B cell (primary cell): Measurements from ENCODE around the gene MYO1E. TPM values are rescaled to one million over a fixed set of nuclear protein-coding genes. Genes with fewer than 3 reads are reported as not detected.

Experiments
- ATAC-seq: fragments of 200-7000 bp; cut with Tn5 transposase; one replicate; pipeline ENCODE4 v1.10.0; 2021; ENCODE audit warnings: low read depth, mild to moderate bottlenecking, moderate number of reproducible peaks, moderate library complexity
- CTCF ChIA-PET: fragments of 350-600 bp; sonication (Branson Sonifier 250); formaldehyde crosslinking; loops from one replicate; lab custom pipeline; 2021; ENCODE audit warnings: antibody characterized with exemption, inconsistent platforms; lab: Charles Lee
- POLR2A ChIA-PET: fragments of 350-600 bp; sonication (Branson Sonifier 250); formaldehyde crosslinking; loops from one replicate; lab custom pipeline; 2021; ENCODE audit warnings: antibody characterized with exemption; lab: Charles Lee
- DNase-seq: peaks from one replicate; pipeline ENCODE4 v3.0.0; 2013
- H2AFZ ChIP-seq: 2 replicates; pipeline ENCODE4 v1.6.1; 2012; ENCODE audit warnings: mild to moderate bottlenecking, low read depth, low read length; ENCODE audit not compliant: insufficient read depth, poor library complexity, severe bottlenecking
- H3K27ac ChIP-seq, 2 donors: 1 replicate in 1 of 2; 2 replicates in 1 of 2; pipeline ENCODE4 v1.5.1; 2012 to 2013; ENCODE audit warnings: low read length in 2 of 2, mild to moderate bottlenecking in 2 of 2, moderate library complexity in 1 of 2
- H3K27me3 ChIP-seq, 4 experiments: fragments of 200-600 bp in 1 of 4; sonication (generic) in 1 of 4; replicated peaks in 1 of 4; 1 replicate in 2 of 4; 2 replicates in 2 of 4; pipeline versions ENCODE4 v1.6.1 to v1.7.0; 2013 to 2016; ENCODE audit warnings: low read length in 3 of 4, mild to moderate bottlenecking in 2 of 4, mixed read lengths in 1 of 4, moderate library complexity in 1 of 4; ENCODE audit not compliant: insufficient read depth in 4 of 4, control insufficient read depth in 3 of 4; ENCODE audit errors: control extremely low read depth in 1 of 4
- H3K36me3 ChIP-seq, 2 experiments: replicated peaks in 1 of 2; 1 replicate in 1 of 2; 2 replicates in 1 of 2; pipeline versions ENCODE4 v1.6.1 to v1.7.1; 2013; ENCODE audit warnings: low read length in 1 of 2; ENCODE audit not compliant: insufficient read depth in 2 of 2, control insufficient read depth in 1 of 2; ENCODE audit errors: control extremely low read depth in 1 of 2, extremely low read depth in 1 of 2
- H3K4me1 ChIP-seq, 2 donors: fragments of 200-600 bp in 1 of 2; sonication (generic) in 1 of 2; 1 replicate in 1 of 2; 2 replicates in 1 of 2; pipeline versions ENCODE4 v1.5.1 to v1.6.1; 2013 to 2017; ENCODE audit warnings: low read length in 2 of 2; ENCODE audit not compliant: control insufficient read depth in 2 of 2, insufficient read depth in 2 of 2
- H3K4me2 ChIP-seq: replicated peaks from 2 replicates; pipeline ENCODE3; 2012; ENCODE audit warnings: mild to moderate bottlenecking, low read depth, low read length; ENCODE audit not compliant: poor library complexity, severe bottlenecking
- H3K4me3 ChIP-seq, 5 experiments: fragments of 200-600 bp in 1 of 5; sonication (generic) in 1 of 5; 1 replicate in 3 of 5; 2 replicates in 2 of 5; pipeline versions ENCODE4 v1.5.1 to v1.7.0; 2011 to 2016; ENCODE audit warnings: low read length in 4 of 5, mild to moderate bottlenecking in 4 of 5, low read depth in 2 of 5, control low read depth in 1 of 5, moderate library complexity in 1 of 5; ENCODE audit not compliant: insufficient read depth in 1 of 5; ENCODE audit errors: control extremely low read depth in 1 of 5, extremely low read depth in 1 of 5
- H3K79me2 ChIP-seq: fragments of 200-600 bp; sonication (generic); one replicate; pipeline ENCODE4 v1.6.0; 2016; ENCODE audit warnings: low read length; ENCODE audit not compliant: control insufficient read depth, insufficient read depth
- H3K9ac ChIP-seq: fragments of 200-600 bp; sonication (generic); 2 replicates; pipeline ENCODE4 v1.6.1; 2017; ENCODE audit warnings: mild to moderate bottlenecking, low read length, moderate library complexity
- H3K9me3 ChIP-seq, 3 donors: one replicate each; pipeline versions ENCODE4 v1.6.1 to v1.7.1; 2013; ENCODE audit warnings: low read length in 2 of 3; ENCODE audit not compliant: control insufficient read depth in 2 of 3, insufficient read depth in 1 of 3; ENCODE audit errors: control extremely low read depth in 1 of 3
- H4K20me1 ChIP-seq: 2 replicates; pipeline ENCODE4 v1.6.0; 2012; ENCODE audit warnings: mild to moderate bottlenecking, low read length; ENCODE audit not compliant: insufficient read depth, control insufficient read depth, poor library complexity, severe bottlenecking
- H3K27ac Mint-ChIP-seq: one replicate; pipeline ENCODE4 v1.8.0; 2021; ENCODE audit warnings: mixed read lengths
- H3K27me3 Mint-ChIP-seq: one replicate; pipeline ENCODE4 v1.8.0; 2021; ENCODE audit warnings: mixed read lengths
- H3K4me1 Mint-ChIP-seq: one replicate; pipeline ENCODE4 v1.8.0; 2021; ENCODE audit warnings: mixed read lengths
- H3K4me3 Mint-ChIP-seq: one replicate; pipeline ENCODE4 v1.8.0; 2021; ENCODE audit warnings: mixed read lengths
- H3K9me3 Mint-ChIP-seq: one replicate; pipeline ENCODE4 v1.8.0; 2022; ENCODE audit warnings: mixed read lengths; ENCODE audit not compliant: insufficient read depth
- CTCF ChIP-seq: fragments of 200-600 bp; IDR thresholded peaks from one replicate; pipeline ENCODE4 v1.8.0; 2022; ENCODE audit warnings: antibody characterized with exemption, mild to moderate bottlenecking
- EZH2 ChIP-seq: IDR thresholded peaks from 2 replicates; pipeline ENCODE4 v1.6.1; 2012; ENCODE audit warnings: borderline replicate concordance, low read depth, mild to moderate bottlenecking, moderate library complexity, low read length; ENCODE audit not compliant: insufficient read depth, poor library complexity, severe bottlenecking
- WGBS: methylation state at CpG from one replicate; pipeline ENCODE4 v1.1.5; 2013; ENCODE audit warnings: missing lambda C conversion rate; ENCODE audit not compliant: insufficient coverage; 5-methylcytosine and 5-hydroxymethylcytosine counted together
- intact Hi-C: fragments of 100-400 bp; cut with micrococcal nuclease; formaldehyde crosslinking; loops from one replicate; pipeline ENCODE4 v1.10.0; 2022
- polyA plus RNA-seq: library from polyadenylated mRNA; depleted of rRNA; stranded (reverse); fragments of >200 nt; gene quantifications from 2 replicates; pipeline ENCODE4 v1.2.3, GENCODE V29; 2012
- total RNA-seq, 2 donors: library from RNA; stranded (reverse); fragments of 120-200 nt in 1 of 2; gene quantifications; 1 replicate in 1 of 2; 2 replicates in 1 of 2; pipeline versions ENCODE4 v1.2.3 to v1.2.4, GENCODE V29; 2013 to 2022

Gene MYO1E
- total and polyA plus RNA-seq, 2 donors (not counting 1 experiment from before 2014, with no cell fraction given): 11.9 to 100.0 TPM

- TF ChIP-seq CTCF: no peak
- Histone ChIP-seq H2AFZ (no peak overlapping the region), H3K9ac (no peak overlapping the region), H3K4me3 (no peak overlapping the region), H3K27me3 (no peaks in the 10 kb centered on the region), H3K27ac (no peak overlapping the region), H3K9me3 (no peaks in the 10 kb centered on the region), H3K4me2 (no peak overlapping the region), H4K20me1 (no peaks in the 10 kb centered on the region), H3K79me2 (no peaks in the 10 kb centered on the region), H3K36me3 (peaks cover 0 to 58% of the 10 kb centered on the region in 2 experiments), H3K4me1 (peaks cover 0 to 5% of the 10 kb centered on the region in 2 donors)
- WGBS: 50% methylated on average over 2 of the region's 4 CpGs
- DNase-seq (no peak), ATAC-seq (no peak)
- CTCF ChIA-PET: interaction anchor here (0.8 to 2.0 kb wide), 6 partner anchors 8 to 367 kb away, joined by 3 to 8 read pairs (median 4); no protein-coding TSS in a partner anchor
- Mint-ChIP-seq H3K27me3 (no peaks in the 10 kb centered on the region), H3K4me1 (no peaks in the 10 kb centered on the region), H3K27ac (no peak overlapping the region), H3K9me3 (no peaks in the 10 kb centered on the region), H3K4me3 (no peak overlapping the region)
- POLR2A ChIA-PET: no interaction called here
- intact Hi-C loops: no loop called here
Observed at GRCh38 chr15:59166166-59166565, 206.5 kb downstream of the MYO1E start.

- ATAC-seq: no peak
Observed at GRCh38 chr15:59165726-59166125, 206.9 kb downstream of the MYO1E start.

More at GRCh38 chr15:59165726-59166125, 206.9 kb downstream of the MYO1E start:
- H3K36me3 ChIP-seq: peaks cover 0 to 58% of the 10 kb centered on the region in 2 experiments
- H3K4me1 ChIP-seq: peaks cover 0 to 5% of the 10 kb centered on the region in 2 donors
- no peak overlapping the region for H2AFZ ChIP-seq
- DNase-seq: no peak
- no peak overlapping the region for H3K4me3 ChIP-seq
- H3K27ac Mint-ChIP-seq: no peak overlapping the region
- intact Hi-C loops: no loop called here
- TF ChIP-seq EZH2 (no peak), CTCF (no peak)
- no peaks in the 10 kb centered on the region for H3K79me2 ChIP-seq
- 60% methylated on average over 2 of the region's 3 CpGs for WGBS
- H3K9ac ChIP-seq: no peak overlapping the region
- H3K27me3 ChIP-seq: no peaks in the 10 kb centered on the region
- H3K27ac ChIP-seq: no peak overlapping the region
- H4K20me1 ChIP-seq: no peaks in the 10 kb centered on the region
- H3K9me3 Mint-ChIP-seq: no peaks in the 10 kb centered on the region
- no peak overlapping the region for H3K4me3 Mint-ChIP-seq
- no peak overlapping the region for H3K4me2 ChIP-seq
- no peaks in the 10 kb centered on the region for H3K4me1 Mint-ChIP-seq
- no peaks in the 10 kb centered on the region for H3K27me3 Mint-ChIP-seq
- ChIA-PET POLR2A (no interaction called here), CTCF (interaction anchor here (0.6 to 2.2 kb wide), 7 partner anchors 8 to 367 kb away, joined by 3 to 9 read pairs (median 4); no protein-coding TSS in a partner anchor)
- H3K9me3 ChIP-seq: no peaks in the 10 kb centered on the region
